GM18951 (cell line): ENCODE measurements around the gene KISS1R.

ENCODE experiments used
- POLR2A ChIP-seq: IDR thresholded peaks from 4 replicates; pipeline ENCODE4 v1.6.1; 2011; ENCODE audit warnings: mild to moderate bottlenecking; ENCODE audit not compliant: insufficient read length, insufficient read depth; ENCODE audit errors: extremely low read depth
- in situ Hi-C: fragments of 300-500 bp; cut with MboI; formaldehyde crosslinking; loops from one replicate; pipeline ENCODE4 v1.12.0; 2022; ENCODE audit warnings: low sequenced_read_pairs, mixed read lengths, inconsistent platforms; ENCODE audit not compliant: unreplicated experiment

KISS1R gene

GRCh38 chr19:913080-913748 is 3.9 kb upstream of the KISS1R start, which contains the start of gene R3HDM4:
Gene R3HDM4 (minus strand): TSS chr19:913219. CDS start chr19:913157, 62 bp downstream.
- in situ Hi-C loops = loop anchor here (10.0 kb wide), 1 partner anchor 48 kb away; no protein-coding TSS in a partner anchor
- peak; percentile 80 for TF ChIP-seq POLR2A

- in situ Hi-C loops = loop anchor here (10.0 kb wide), 1 partner anchor 52 kb away; no protein-coding TSS in a partner anchor
- TF ChIP-seq POLR2A = no peak
Measured at GRCh38 chr19:916645-917322, 349 bp upstream of the KISS1R start.

GRCh38 chr19:918152-918437 is 962 bp downstream of the KISS1R start:
- no peak for TF ChIP-seq POLR2A
- in situ Hi-C loops = loop anchor here (10.0 kb wide), 1 partner anchor 53 kb away; no protein-coding TSS in a partner anchor

- no peak for TF ChIP-seq POLR2A
- in situ Hi-C loops = loop anchor here (10.0 kb wide), 1 partner anchor 54 kb away; no protein-coding TSS in a partner anchor
Measured at GRCh38 chr19:918481-919198, 1.5 kb downstream of the KISS1R start.

GRCh38 chr19:919199-920050 is 2.3 kb downstream of the KISS1R start:
- TF ChIP-seq POLR2A = no peak
- in situ Hi-C loops = loop anchor here (5.0 to 10.0 kb wide), 3 partner anchors 55 to 155 kb away; partner anchors contain the start of gene WDR18

- TF ChIP-seq POLR2A = no peak
- in situ Hi-C loops = loop anchor here (5.0 to 10.0 kb wide), 2 partner anchors 62 to 155 kb away; partner anchors contain the start of gene WDR18
Measured at GRCh38 chr19:920051-920864, 3.1 kb downstream of the KISS1R start.

- in situ Hi-C loops = loop anchor here (5.0 to 10.0 kb wide), 2 partner anchors 58 to 160 kb away; partner anchors contain the start of gene WDR18
- no peak for TF ChIP-seq POLR2A
Measured at GRCh38 chr19:924553-925086, 7.5 kb downstream of the KISS1R start.

- TF ChIP-seq POLR2A = no peak
- in situ Hi-C loops = loop anchor here (10.0 kb wide), 1 partner anchor 160 kb away; no protein-coding TSS in a partner anchor
Measured at GRCh38 chr19:925087-925525, 8.0 kb downstream of the KISS1R start.

GRCh38 chr19:925526-926322 is 8.6 kb downstream of the KISS1R start, which contains the start of gene ARID3A:
Gene ARID3A (plus strand): TSS chr19:926035. CDS start chr19:929529, 3,494 bp downstream.
- peak; percentile 62 for TF ChIP-seq POLR2A
- in situ Hi-C loops = loop anchor here (10.0 kb wide), 1 partner anchor 161 kb away; no protein-coding TSS in a partner anchor

- TF ChIP-seq POLR2A = no peak
- in situ Hi-C loops = loop anchor here (10.0 kb wide), 1 partner anchor 161 kb away; no protein-coding TSS in a partner anchor
Measured at GRCh38 chr19:926323-926588, 9.1 kb downstream of the KISS1R start.
